HepG2 (cell line): ENCODE results near the gene STK36. TPM values are rescaled to one million over a fixed set of nuclear protein-coding genes. Genes with fewer than 3 reads are reported as not detected.
A peak's percentile ranks its signal among the peaks of the same experiment; 100 is the strongest.

Source experiments
- AKAP8 ChIP-seq: sonication (generic); formaldehyde crosslinking; IDR thresholded peaks from 2 replicates; pipeline ENCODE4 v1.5.1; 2020; ENCODE audit warnings: mild to moderate bottlenecking, missing genetic modification reagents
- ATF2 ChIP-seq: sonication (generic); formaldehyde crosslinking; IDR thresholded peaks from 2 replicates; pipeline ENCODE4 v1.4.0; 2020; ENCODE audit warnings: missing genetic modification reagents
- BORCS8-MEF2B ChIP-seq: sonication (generic); formaldehyde crosslinking; IDR thresholded peaks from 2 replicates; pipeline ENCODE4 v1.8.0; 2022; ENCODE audit warnings: mild to moderate bottlenecking, missing genetic modification reagents
- CHD4 ChIP-seq: fragments of 200-600 bp; sonication (generic); IDR thresholded peaks from 2 replicates; pipeline ENCODE4 v1.7.0; 2017; ENCODE audit warnings: mild to moderate bottlenecking, low read length, borderline replicate concordance
- DZIP1 ChIP-seq: sonication (generic); formaldehyde crosslinking; IDR thresholded peaks from 2 replicates; pipeline ENCODE4 v1.5.0; 2020; ENCODE audit warnings: mild to moderate bottlenecking, missing genetic modification reagents
- ELK4 ChIP-seq: sonication (generic); formaldehyde crosslinking; IDR thresholded peaks from 2 replicates; pipeline ENCODE4 v1.9.0; 2021; ENCODE audit warnings: missing genetic modification reagents, borderline replicate concordance
- IKZF4 ChIP-seq: sonication (generic); formaldehyde crosslinking; IDR thresholded peaks from 2 replicates; pipeline ENCODE4 v1.5.1; 2020; ENCODE audit warnings: borderline replicate concordance, mild to moderate bottlenecking, low read depth, missing genetic modification reagents; ENCODE audit errors: not compliant biosample characterization
- NKX3-1 ChIP-seq: sonication (generic); formaldehyde crosslinking; IDR thresholded peaks from 2 replicates; pipeline ENCODE4 v1.5.0; 2020; ENCODE audit warnings: missing genetic modification reagents
- NR2F6 ChIP-seq, 2 experiments: IDR thresholded peaks; 2 replicates each; pipeline ENCODE4 v1.6.1; 2016; ENCODE audit warnings: antibody characterized with exemption in 1 of 2, mild to moderate bottlenecking in 1 of 2
- YEATS2 ChIP-seq: sonication (generic); formaldehyde crosslinking; IDR thresholded peaks from 2 replicates; pipeline ENCODE4 v1.4.0; 2020; ENCODE audit warnings: missing genetic modification reagents, borderline replicate concordance
- ZKSCAN8 ChIP-seq: IDR thresholded peaks from 2 replicates; pipeline ENCODE4 v1.6.1; 2016; ENCODE audit warnings: borderline replicate concordance, missing genetic modification reagents, missing compliant biosample characterization
- ZNF317 ChIP-seq: sonication (generic); formaldehyde crosslinking; IDR thresholded peaks from 2 replicates; pipeline ENCODE4 v1.5.0; 2020; ENCODE audit warnings: mild to moderate bottlenecking, missing genetic modification reagents
- ZNF460 ChIP-seq: sonication (generic); formaldehyde crosslinking; IDR thresholded peaks from 2 replicates; pipeline ENCODE4 v1.5.1; 2020; ENCODE audit warnings: missing genetic modification reagents, mild to moderate bottlenecking, borderline replicate concordance
- ZNF558 ChIP-seq: sonication (generic); formaldehyde crosslinking; IDR thresholded peaks from 2 replicates; pipeline ENCODE4 v1.9.0; 2022; ENCODE audit warnings: mild to moderate bottlenecking, missing genetic modification reagents, borderline replicate concordance
- ZNF768 ChIP-seq: sonication (generic); formaldehyde crosslinking; IDR thresholded peaks from 2 replicates; pipeline ENCODE4 v1.4.0; 2020; ENCODE audit warnings: missing genetic modification reagents
- ZNF770 ChIP-seq: sonication (generic); formaldehyde crosslinking; IDR thresholded peaks from 2 replicates; pipeline ENCODE4 v1.5.0; 2020; ENCODE audit warnings: mild to moderate bottlenecking, missing genetic modification reagents
- ZSCAN21 ChIP-seq: sonication (generic); formaldehyde crosslinking; IDR thresholded peaks from 2 replicates; pipeline ENCODE4 v1.8.0; 2022; ENCODE audit warnings: mild to moderate bottlenecking, missing genetic modification reagents, moderate library complexity, borderline replicate concordance
- polyA plus RNA-seq, 8 experiments: library from polyadenylated mRNA; depleted of rRNA in 3 of 8; stranded (reverse) in 7 of 8; unstranded in 1 of 8; fragments of >200 nt; fragmentation: Illumina TruSeq in 4 of 8; extraction: Trizol in 4 of 8; gene quantifications; 2 replicates each; pipeline versions ENCODE4 v1.2.1 to v1.2.3, GENCODE V29; 2011 to 2016; ENCODE audit warnings: low read depth in 4 of 8, missing spikeins in 1 of 8, mixed read lengths in 1 of 8; ENCODE audit not compliant: insufficient read depth in 1 of 8
- total RNA-seq, 5 experiments: library from RNA; depleted of rRNA; stranded (reverse); fragments of >200 nt; fragmentation: Illumina TruSeq; extraction: Trizol; gene quantifications; 2 replicates each; pipeline ENCODE4 v1.2.3, GENCODE V29; 2016; ENCODE audit warnings: low read depth in 1 of 5

Gene STK36
- total and polyA plus RNA-seq, 2 of the 13 experiments (the other 11 are each of a cell fraction or from before 2014, with no cell fraction given): 45.9 to 83.5 TPM

GRCh38 chr2:218745559-218746469 lies 73.9 kb downstream of the STK36 start (continued):
- no peak for TF ChIP-seq DZIP1 (CRISPR knock-in tag)
- 0 out of 2 replicates have a peak, but pooled peaks have one; percentile 48 for TF ChIP-seq ZSCAN21
- 0 out of 2 replicates have a peak, but pooled peaks have one; percentile 9 for TF ChIP-seq ZKSCAN8 (CRISPR knock-in tag)
- TF ChIP-seq ZNF317 (CRISPR knock-in tag): peak; percentile 42; the same call in 1 of the 2 replicates
- TF ChIP-seq AKAP8 (CRISPR knock-in tag): peak; percentile 54; the same call in 1 of the 2 replicates
- peak; percentile 53 for TF ChIP-seq IKZF4
- TF ChIP-seq NR2F6 (IDR thresholded peaks at IDR 0.05): peak; percentile 49; the same call in 1 of the 2 replicates
- peak; percentile 53; the same call in 1 of the 2 replicates for TF ChIP-seq NR2F6 (CRISPR knock-in tag; IDR thresholded peaks at IDR 0.05)
- TF ChIP-seq ZNF770 (CRISPR knock-in tag): 0 out of 2 replicates have a peak, but pooled peaks have one; percentile 49
- TF ChIP-seq YEATS2: no peak
- no peak for TF ChIP-seq ATF2 (CRISPR knock-in tag)
- no peak for TF ChIP-seq ELK4 (CRISPR knock-in tag)
- TF ChIP-seq BORCS8-MEF2B (CRISPR knock-in tag): peak; percentile 61
- TF ChIP-seq ZNF558: peak; percentile 64; the same call in 1 of the 2 replicates
- TF ChIP-seq CHD4: peak; percentile 84; the same call in 1 of the 2 replicates
- no peak for TF ChIP-seq ZNF460 (CRISPR knock-in tag)
- no peak for TF ChIP-seq ZNF768 (CRISPR knock-in tag)
- TF ChIP-seq NKX3-1 (CRISPR knock-in tag): no peak
